OCI-LY7 (cell line): ENCODE results near the gene NTM.

Experiments used
- CTCF ChIP-seq: fragments of 200-600 bp; sonication (generic); conservative IDR thresholded peaks from 2 replicates; pipeline ENCODE4 v1.5.1; 2014; ENCODE audit warnings: mild to moderate bottlenecking, antibody characterized with exemption, low read length, moderate library complexity, mixed read lengths
- EZH2phosphoT487 ChIP-seq: fragments of 200-600 bp; sonication (generic); IDR thresholded peaks from 2 replicates; pipeline ENCODE4 v1.6.1; 2018; ENCODE audit warnings: low read depth, borderline replicate concordance, mild to moderate bottlenecking, mixed run types, antibody characterized with exemption, low read length, moderate library complexity, mixed read lengths

DNA sequence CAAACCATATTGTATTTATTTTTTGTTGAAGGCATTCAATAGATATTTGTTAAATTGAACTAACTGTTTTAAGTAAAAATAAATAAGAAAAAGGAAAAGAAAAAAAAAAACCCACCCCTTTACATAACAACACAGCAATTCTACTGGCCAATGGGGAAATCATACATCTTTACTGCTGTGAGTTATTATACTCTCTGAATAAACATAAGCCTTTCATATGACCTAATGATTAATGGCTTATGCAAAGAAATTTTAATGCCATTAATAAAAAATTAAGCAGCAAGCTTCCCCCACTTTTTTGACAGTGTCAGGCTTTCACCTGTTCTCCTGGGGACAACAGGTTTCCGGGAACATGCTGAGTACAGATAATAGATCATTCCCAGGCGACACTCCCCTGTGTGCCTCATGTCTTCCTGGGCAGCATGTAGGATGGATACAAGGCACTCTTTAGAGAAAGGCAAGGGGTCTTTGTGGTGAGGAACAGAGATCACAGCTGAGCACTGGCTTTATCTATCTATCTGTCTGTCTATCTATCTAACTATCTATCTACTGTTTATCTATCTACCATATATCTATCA lies 676.0 kb downstream of the NTM start:
- no peak for TF ChIP-seq CTCF
- no peak for TF ChIP-seq EZH2phosphoT487
